Lung (tissue), 12 donors: ENCODE measurements around the gene MUC21. TPM values are rescaled to one million over a fixed set of nuclear protein-coding genes. Genes with fewer than 3 reads are reported as not detected.

ENCODE experiments used
- ATAC-seq: fragments of 200-7000 bp; cut with Tn5 transposase; one replicate; pipeline ENCODE4 v1.9.1; 2020; ENCODE audit warnings: moderate number of reproducible peaks; ENCODE audit not compliant: insufficient read depth, low FRiP score
- DNase-seq, 3 donors: peaks; one replicate each; pipeline ENCODE4 v3.0.0-alpha.2; 2013 to 2017
- H3K27ac ChIP-seq, 2 donors: one replicate each; pipeline ENCODE4 v1.5.1; 2013; ENCODE audit warnings: mild to moderate bottlenecking in 2 of 2, moderate library complexity in 2 of 2, control low read depth in 1 of 2, inconsistent platforms in 1 of 2, low read depth in 1 of 2, low read length in 1 of 2
- H3K27me3 ChIP-seq, 3 donors: one replicate each; pipeline ENCODE4 v1.5.1; 2013; ENCODE audit warnings: low read length in 2 of 3; ENCODE audit not compliant: control insufficient read depth in 3 of 3, insufficient read depth in 3 of 3
- H3K36me3 ChIP-seq, 4 donors: one replicate each; pipeline ENCODE4 v1.5.1; 2013; ENCODE audit warnings: low read length in 4 of 4, mild to moderate bottlenecking in 1 of 4, moderate library complexity in 1 of 4; ENCODE audit not compliant: control insufficient read depth in 4 of 4, insufficient read depth in 4 of 4
- H3K4me1 ChIP-seq, 5 donors: one replicate each; pipeline ENCODE4 v1.5.1; 2013; ENCODE audit warnings: low read length in 5 of 5, mild to moderate bottlenecking in 2 of 5, moderate library complexity in 1 of 5; ENCODE audit not compliant: control insufficient read depth in 5 of 5, insufficient read depth in 5 of 5
- H3K4me3 ChIP-seq: one replicate; pipeline ENCODE4 v1.5.1; 2013; ENCODE audit warnings: mild to moderate bottlenecking, control low read depth, moderate library complexity
- H3K9ac ChIP-seq, 2 donors: one replicate each; pipeline ENCODE4 v1.5.1; 2013; ENCODE audit warnings: low read length in 2 of 2, control low read depth in 1 of 2; ENCODE audit not compliant: insufficient read depth in 1 of 2
- H3K9me3 ChIP-seq, 4 donors: one replicate each; pipeline ENCODE4 v1.5.1; 2013; ENCODE audit warnings: low read length in 3 of 4, mild to moderate bottlenecking in 1 of 4, moderate library complexity in 1 of 4; ENCODE audit not compliant: control insufficient read depth in 4 of 4, insufficient read depth in 3 of 4
- CTCF ChIP-seq: IDR thresholded peaks from 2 replicates; pipeline ENCODE4 v1.5.1; 2012; ENCODE audit warnings: mild to moderate bottlenecking; ENCODE audit errors: control extremely low read depth, extremely low read depth
- WGBS, 2 donors: extraction: QIAGEN DNeasy Blood & Tissue Kit; methylation state at CpG; one replicate each; pipeline ENCODE4 v1.1.7; 2013; 5-methylcytosine and 5-hydroxymethylcytosine counted together
- polyA plus RNA-seq, 2 donors: library from polyadenylated mRNA; stranded (reverse); fragments of 200-250 nt; gene quantifications; one replicate each; pipeline ENCODE4 v1.2.1, GENCODE V29; 2013
- total RNA-seq, 2 donors: library from RNA; depleted of rRNA in 1 of 2; stranded (reverse); fragments of >200 nt in 1 of 2; gene quantifications; one replicate each; pipeline ENCODE4 v1.2.1, GENCODE V29; 2014 to 2021
- donor health status: control.
- donor health status: control.
- donor health status: Bipolar disorder and iron deficiency.
- donor health status: healthy.
- donor health status: DM: yes; HTN: yes; CAD: no.

Gene MUC21
- total and polyA plus RNA-seq, 4 donors: 0.40 to 8.6 (median 4.0) TPM

- no peak overlapping the region for H3K27ac ChIP-seq
- ATAC-seq (no peak), DNase-seq (no peak)
- no peak overlapping the region for H3K9ac ChIP-seq
- 88 to 92% methylated on average over 4 of the region's 4 CpGs for WGBS, 2 donors
- H3K36me3 ChIP-seq: no peaks in the 10 kb centered on the region
- no peak for TF ChIP-seq CTCF
- H3K9me3 ChIP-seq: no peaks in the 10 kb centered on the region
- H3K27me3 ChIP-seq: no peaks in the 10 kb centered on the region
- no peaks in the 10 kb centered on the region for H3K4me1 ChIP-seq
- H3K4me3 ChIP-seq: no peak overlapping the region
Observed at GRCh38 chr6:31025595-31025994, 42.1 kb downstream of the MUC21 start.

- no peaks in the 10 kb centered on the region for H3K4me1 ChIP-seq
- no peak for TF ChIP-seq CTCF
- H3K27me3 ChIP-seq: no peaks in the 10 kb centered on the region
- no peak for ATAC-seq
- no peaks in the 10 kb centered on the region for H3K36me3 ChIP-seq
- H3K9ac ChIP-seq: no peak overlapping the region
- DNase-seq: no peak
- H3K27ac ChIP-seq: no peak overlapping the region
- 90 to 93% methylated on average over 6 of the region's 6 CpGs for WGBS, 2 donors
- H3K4me3 ChIP-seq: no peak overlapping the region
- H3K9me3 ChIP-seq: peaks cover 0 to 2% (median 0%) of the 10 kb centered on the region in 4 donors
Observed at GRCh38 chr6:31031095-31031494, 47.6 kb downstream of the MUC21 start.

GRCh38 chr6:31033075-31033474 is 49.6 kb downstream of the MUC21 start:
- Histone ChIP-seq H3K4me3 (no peak overlapping the region), H3K9ac (no peak overlapping the region), H3K27me3 (peaks cover 0 to 2% (median 0%) of the 10 kb centered on the region in 3 donors), H3K36me3 (no peaks in the 10 kb centered on the region), H3K27ac (no peak overlapping the region), H3K4me1 (peaks cover 0 to 3% (median 0%) of the 10 kb centered on the region in 5 donors), H3K9me3 (peaks cover 0 to 2% (median 0%) of the 10 kb centered on the region in 4 donors)
- no peak for ATAC-seq
- 93 to 94% methylated on average over 4 of the region's 4 CpGs for WGBS, 2 donors
- no peak for DNase-seq
- no peak for TF ChIP-seq CTCF

GRCh38 chr6:31035862-31036497 is 52.5 kb downstream of the MUC21 start:
- ATAC-seq (no peak), DNase-seq (no peak)
- WGBS, 2 donors: 50 to 65% methylated on average over 4 of the region's 4 CpGs
- Histone ChIP-seq H3K9me3 (peaks cover 0 to 2% (median 0%) of the 10 kb centered on the region in 4 donors), H3K27me3 (peaks cover 0 to 4% (median 0%) of the 10 kb centered on the region in 3 donors), H3K9ac (no peak overlapping the region), H3K27ac (no peak overlapping the region), H3K4me1 (peaks cover 0 to 3% (median 0%) of the 10 kb centered on the region in 5 donors), H3K4me3 (no peak overlapping the region), H3K36me3 (no peaks in the 10 kb centered on the region)
- TF ChIP-seq CTCF: no peak
